GM12873 (cell line): Measurements from ENCODE around the gene GPR139.

Experiments
- TF ChIP-seq, protein P1 (sequence below): IDR thresholded peaks from 2 replicates; pipeline ENCODE4 v1.5.1; 2012; ENCODE audit warnings: low read depth, mild to moderate bottlenecking, moderate library complexity, low read length, control low read depth; ENCODE audit not compliant: insufficient read depth; ENCODE audit errors: missing control alignments

Gene GPR139

DNA sequence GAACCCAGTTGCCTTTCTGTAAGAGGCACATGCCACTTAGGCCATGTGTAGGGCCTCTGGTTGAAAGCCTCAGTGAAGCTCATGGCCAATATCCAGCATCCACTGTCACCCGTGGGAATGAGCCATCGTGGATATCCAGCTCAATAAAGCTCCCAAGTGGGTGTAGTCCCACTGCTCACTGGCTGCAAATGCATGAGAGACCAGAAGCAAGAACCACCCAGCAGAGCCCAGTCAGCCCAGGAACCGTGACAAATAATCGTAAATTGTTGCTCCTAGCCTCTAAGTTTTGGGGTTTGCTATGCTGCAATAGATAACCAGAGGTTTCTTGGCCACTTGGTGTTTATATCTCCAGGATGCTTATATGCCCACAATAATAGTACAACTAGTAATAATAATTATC is 33.7 kb downstream of the GPR139 start:
- TF ChIP-seq, protein P1, sequence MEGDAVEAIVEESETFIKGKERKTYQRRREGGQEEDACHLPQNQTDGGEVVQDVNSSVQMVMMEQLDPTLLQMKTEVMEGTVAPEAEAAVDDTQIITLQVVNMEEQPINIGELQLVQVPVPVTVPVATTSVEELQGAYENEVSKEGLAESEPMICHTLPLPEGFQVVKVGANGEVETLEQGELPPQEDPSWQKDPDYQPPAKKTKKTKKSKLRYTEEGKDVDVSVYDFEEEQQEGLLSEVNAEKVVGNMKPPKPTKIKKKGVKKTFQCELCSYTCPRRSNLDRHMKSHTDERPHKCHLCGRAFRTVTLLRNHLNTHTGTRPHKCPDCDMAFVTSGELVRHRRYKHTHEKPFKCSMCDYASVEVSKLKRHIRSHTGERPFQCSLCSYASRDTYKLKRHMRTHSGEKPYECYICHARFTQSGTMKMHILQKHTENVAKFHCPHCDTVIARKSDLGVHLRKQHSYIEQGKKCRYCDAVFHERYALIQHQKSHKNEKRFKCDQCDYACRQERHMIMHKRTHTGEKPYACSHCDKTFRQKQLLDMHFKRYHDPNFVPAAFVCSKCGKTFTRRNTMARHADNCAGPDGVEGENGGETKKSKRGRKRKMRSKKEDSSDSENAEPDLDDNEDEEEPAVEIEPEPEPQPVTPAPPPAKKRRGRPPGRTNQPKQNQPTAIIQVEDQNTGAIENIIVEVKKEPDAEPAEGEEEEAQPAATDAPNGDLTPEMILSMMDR = no peak

DNA sequence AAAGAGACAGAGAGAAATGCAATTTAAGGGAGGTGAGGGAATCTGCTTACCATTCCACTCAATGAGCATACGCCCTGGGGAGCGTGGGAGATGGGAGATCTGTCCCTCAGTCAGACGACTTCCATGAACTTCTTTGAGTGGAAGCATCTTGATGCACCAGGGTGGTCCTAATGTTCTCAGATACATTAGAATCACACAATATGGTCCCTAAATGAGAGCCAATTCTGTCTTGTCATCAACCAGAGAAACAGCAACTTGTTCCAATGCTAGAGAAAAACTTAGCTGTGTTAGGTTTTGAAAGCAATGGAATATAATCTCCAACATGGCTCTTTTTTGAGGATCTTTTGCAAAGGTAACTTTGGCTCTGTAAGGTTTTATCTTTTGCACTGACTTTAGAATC is 44.1 kb downstream of the GPR139 start:
- TF ChIP-seq, protein P1 = no peak

GRCh38 chr16:20026361-20027072 is 47.2 kb downstream of the GPR139 start:
- TF ChIP-seq, protein P1 = no peak

- TF ChIP-seq, protein P1 = no peak
Observed at GRCh38 chr16:20023190-20023589, 50.5 kb downstream of the GPR139 start.

GRCh38 chr16:20020976-20021375 is 52.7 kb downstream of the GPR139 start:
- TF ChIP-seq, protein P1 = no peak

DNA sequence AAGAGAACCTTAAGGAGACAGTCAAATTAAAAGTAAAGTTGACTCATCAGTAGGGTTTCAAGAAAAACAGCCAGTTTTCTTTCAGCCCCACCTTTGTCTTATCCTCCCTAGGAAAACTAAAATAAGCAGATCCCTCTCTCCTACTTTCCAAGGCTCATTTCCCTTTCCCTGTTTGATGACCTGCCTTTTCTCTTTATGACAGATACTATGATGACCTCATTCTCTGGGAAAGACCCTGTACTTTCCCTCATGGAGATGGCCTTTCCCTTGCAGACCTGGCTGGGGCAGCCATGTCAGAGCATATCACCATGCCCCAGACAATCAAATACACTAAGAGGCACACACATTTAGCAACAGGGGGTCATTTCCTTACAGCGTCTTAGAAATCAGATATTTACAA is 53.6 kb downstream of the GPR139 start:
- TF ChIP-seq, protein P1 = no peak

DNA sequence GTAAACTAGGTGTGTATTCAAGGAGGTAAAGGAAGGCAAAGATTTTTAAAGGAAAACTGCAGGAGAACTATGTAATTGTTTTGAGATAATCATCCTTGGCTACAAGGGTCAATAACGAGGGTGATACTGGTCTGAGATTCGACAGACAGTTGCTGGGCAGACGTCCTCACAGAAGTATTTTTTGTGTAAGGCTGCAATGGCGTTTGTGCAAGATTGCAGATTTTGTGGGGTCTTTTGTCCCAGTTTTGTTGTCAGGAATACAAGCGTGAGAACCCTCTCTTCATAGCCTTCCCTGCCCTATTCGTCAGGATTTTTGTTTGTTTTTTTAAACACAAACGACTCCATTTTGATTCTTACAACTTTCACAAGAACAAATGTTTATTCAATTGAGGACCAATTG is 57.5 kb downstream of the GPR139 start:
- TF ChIP-seq, protein P1 = no peak
